KBM-7 (cell line): ENCODE data around the gene URB2.

Experiments used
- DNase-seq: peaks from one replicate; pipeline ENCODE4 v3.0.0-alpha.2; 2015
- in situ Hi-C: fragments of 300-500 bp; cut with MboI; formaldehyde crosslinking; loops from 2 replicates; pipeline ENCODE4 v1.14.3; 2020; ENCODE audit warnings: low sequenced_read_pairs, low pct_unique_long_range_greater_than_20kb, mixed read lengths

URB2 gene

DNA sequence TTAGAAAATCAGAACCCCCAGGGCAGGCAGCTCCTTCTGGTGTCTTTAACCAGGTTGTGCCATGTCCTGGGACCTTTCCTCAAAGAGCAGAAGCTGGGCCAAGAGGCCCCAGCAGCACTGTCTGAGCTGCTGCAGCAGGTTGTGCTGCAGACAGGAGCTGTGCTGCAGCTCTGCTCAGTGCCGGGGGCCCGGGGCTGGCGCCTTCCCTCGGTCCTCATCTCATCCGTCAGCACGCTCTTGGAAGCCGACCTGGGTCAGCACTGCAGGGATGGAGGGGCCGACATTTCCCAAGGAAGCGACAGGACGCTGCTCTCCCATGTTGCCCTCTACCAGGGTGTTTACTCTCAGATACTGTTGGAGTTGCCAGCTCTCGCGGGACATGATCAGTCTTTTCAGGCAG, 11.7 kb downstream of the URB2 start:
- no peak for DNase-seq
- in situ Hi-C loops, result no loop called here

DNA sequence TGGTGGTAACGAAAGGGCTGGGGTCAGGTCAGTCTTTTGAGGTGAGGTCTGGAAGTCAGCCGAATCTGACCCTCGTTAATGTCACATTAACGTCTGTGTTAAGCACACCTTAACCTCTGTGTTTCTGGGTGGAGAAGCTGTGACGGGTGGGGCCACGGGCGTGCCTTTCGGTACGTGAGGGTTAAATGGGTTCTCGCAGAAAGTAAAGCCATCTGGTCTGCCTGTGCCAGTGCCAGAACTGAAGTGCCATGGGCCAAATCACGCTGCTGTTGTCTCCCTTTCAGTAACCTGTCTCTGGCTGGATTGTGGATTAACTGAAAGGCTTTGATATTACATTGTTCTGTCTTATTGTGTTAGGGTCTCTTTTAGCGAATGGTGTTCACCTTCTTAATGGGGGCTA, 14.4 kb downstream of the URB2 start:
- in situ Hi-C loops, result no loop called here
- no peak for DNase-seq

DNA sequence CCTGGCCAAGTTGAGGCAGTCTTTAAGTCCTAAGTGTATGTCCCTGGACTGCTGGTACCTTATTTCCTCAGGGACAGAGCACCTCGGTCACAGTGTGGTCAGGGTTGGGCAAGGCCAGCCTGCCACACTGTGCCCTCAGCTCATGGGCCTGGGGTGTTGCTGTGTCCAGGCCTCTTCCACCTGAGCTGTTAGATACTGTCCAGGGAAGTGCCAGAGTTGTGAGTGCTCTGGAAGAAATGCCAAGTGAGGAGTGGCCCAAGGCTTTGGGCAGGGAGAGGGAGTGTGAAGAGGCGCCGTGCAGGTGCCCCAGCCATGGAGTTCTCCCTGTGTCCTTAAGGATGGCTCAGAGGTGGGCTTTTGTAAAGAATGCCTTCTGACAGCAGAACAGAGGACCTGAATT, 15.3 kb downstream of the URB2 start:
- no peak for DNase-seq
- in situ Hi-C loops, result no loop called here

DNA sequence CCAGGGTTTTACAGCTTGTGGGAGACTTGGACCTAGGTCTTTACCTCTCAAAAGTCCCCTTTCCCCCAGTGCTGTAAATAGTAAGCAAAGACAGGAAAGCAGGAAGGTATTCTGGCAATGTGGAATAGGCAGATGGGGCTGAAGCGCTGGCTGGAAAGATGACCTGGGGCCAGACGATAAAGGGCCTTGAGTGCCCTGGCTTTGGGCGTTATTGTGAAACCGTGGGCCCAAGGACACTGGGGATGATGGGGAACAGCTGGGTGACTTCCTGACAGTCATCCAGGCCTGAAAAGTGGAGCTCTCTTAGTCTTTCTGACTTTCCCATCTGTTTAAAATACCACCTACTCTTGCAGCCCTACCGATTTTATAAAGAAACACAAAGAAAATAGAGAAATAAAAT, 16.3 kb downstream of the URB2 start:
- in situ Hi-C loops, result no loop called here
- no peak for DNase-seq

DNA sequence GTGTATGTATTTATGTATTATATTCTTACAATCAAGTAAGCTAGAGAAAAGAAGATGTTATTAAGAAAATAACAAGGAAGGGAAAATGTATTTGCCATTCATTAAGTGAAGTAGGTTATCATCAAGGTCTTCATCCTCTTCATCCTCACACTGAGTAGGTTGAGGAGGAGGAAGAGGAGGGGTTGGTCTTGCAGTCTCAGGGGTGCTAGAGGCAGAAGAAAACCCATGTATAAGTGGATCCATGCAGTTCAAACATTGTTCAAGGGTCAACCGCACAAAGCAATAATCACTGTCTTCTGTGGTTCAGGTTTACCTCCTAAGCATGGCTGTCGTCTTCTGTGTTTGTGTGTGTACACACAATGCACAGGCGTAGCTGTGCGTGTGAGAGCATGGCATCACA, 16.9 kb downstream of the URB2 start:
- DNase-seq, result no peak
- in situ Hi-C loops, result no loop called here

DNA sequence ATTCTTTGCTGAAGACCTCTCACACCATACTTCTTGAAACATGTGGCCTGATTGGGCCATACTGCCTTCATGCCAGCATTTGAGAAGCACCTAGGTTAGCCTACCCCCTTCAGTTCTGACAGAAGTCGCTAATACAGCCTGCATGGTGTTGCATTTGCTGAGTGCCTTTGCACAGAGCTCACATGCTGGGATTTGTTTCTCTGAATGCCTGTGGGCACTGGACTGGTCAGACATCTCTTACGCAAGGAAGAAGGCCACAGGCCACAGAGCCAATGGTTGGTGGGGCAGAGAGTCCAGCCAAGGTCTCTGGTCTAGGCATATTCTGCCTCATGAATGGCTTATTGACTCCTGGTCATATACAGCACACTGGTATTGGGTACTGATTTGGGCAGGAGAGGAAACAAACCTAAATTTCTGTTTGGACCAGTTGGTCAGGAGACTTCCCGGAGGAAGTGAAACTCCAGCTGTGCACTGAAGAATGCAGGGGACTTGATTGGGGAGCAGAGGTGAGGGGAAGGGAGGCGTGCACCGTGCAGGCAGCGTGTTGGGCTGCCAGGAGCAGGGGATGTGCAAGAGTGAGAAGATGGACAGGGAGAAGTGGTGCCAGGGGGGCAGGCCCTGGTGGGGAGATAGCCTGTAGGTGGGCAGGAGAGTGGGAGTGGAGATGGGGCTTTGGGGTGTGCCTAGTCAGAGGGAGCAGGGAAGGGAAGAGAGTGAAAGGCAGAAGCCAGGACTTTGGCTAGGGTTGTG, 18.1 kb downstream of the URB2 start:
- in situ Hi-C loops, result no loop called here
- no peak for DNase-seq

DNA sequence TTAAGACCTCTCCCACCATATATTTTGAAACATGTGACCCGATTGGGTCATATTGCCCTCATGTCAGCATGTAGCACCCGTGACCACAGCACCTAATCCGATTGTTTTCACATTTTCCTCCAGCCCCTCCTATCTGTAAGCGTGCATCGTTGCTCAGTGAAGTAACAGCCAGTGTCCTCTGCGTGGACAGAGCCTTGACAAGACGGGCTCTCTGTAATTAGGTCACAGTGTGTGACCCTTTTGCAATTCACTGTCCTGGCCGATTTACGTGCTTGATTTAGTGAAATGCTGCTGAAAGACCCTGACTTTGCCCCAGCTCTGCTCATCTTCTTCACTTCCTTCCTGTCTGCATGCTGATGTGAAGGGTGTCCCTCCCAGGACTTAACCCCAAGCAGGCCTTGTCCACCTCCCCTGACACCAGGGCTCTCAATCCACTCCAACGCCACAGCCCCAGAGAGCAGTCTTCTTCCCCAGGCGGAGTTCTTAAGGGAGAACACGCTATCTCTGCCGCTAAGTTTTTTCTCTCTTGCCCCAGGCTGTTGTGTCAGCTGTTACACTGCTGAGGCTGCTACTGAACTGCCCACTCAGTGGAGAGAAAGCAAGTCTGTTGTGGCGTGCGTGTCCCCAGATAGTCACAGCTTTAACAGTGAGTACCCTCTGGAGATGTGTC, 19.4 kb downstream of the URB2 start:
- no peak for DNase-seq
- in situ Hi-C loops, result no loop called here

DNA sequence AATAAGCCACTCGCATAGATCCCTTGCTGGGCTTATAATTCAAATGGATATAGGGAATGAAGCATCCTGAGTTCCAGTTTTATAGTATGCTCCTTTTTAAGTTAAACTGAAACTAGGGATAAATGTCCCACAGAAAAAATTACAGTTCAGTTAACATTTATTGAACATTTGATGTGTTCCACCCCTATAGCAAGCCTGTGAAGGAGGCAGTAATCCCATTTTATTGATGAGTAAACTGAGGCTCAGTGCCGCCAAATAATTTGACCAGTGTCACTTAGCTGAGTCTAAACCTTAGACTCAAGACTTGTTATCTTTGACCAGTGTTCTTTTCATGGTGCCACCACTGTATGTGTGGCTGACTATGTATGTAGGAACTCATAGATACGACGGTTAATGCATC, 22.4 kb downstream of the URB2 start:
- no peak for DNase-seq

DNA sequence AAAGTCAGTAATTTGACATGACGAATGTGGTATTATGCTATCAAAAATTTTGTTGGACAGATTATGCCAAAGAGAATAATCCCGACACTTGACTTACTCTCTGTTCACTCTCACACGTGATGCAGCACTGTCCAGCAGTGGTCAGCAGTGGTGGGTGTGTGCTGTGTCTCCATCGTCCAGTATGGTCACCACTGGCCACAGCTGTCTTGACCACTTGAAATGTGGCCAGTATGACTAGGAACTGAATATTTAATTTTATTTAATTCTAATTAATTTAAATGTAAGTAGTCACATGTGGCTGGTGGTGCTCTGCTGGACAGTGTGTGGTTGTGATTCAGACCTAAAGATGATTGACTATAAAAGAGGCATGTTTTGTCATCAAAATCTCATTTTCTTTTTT, 24.0 kb downstream of the URB2 start:
- in situ Hi-C loops, result loop anchor here (25.0 kb wide), 1 partner anchor 662 kb away; no protein-coding TSS in a partner anchor
- DNase-seq, result no peak

More for the DNA sequence above, 22.4 kb downstream of the URB2 start:
- in situ Hi-C loops, result no loop called here

DNA sequence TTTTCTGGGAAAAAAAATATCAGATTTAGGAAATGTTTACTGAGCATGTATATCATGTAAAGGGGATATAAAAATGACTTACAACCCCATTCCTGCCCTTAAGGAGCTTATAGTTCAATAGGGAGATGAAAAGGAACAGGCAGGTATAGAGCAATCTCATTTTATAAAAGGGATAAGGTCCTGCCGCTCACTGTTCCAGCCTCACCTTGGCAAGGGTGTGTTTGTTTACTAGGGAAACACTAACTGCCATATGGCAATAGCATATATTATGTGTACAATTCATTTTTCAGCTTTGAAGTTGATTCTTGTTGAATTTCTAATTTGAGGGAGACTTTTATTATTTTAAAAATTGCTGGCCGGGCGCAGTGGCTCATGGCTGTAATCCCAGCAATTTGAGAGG, 25.5 kb downstream of the URB2 start:
- no peak for DNase-seq
- in situ Hi-C loops, result loop anchor here (25.0 kb wide), 1 partner anchor 661 kb away; no protein-coding TSS in a partner anchor

DNA sequence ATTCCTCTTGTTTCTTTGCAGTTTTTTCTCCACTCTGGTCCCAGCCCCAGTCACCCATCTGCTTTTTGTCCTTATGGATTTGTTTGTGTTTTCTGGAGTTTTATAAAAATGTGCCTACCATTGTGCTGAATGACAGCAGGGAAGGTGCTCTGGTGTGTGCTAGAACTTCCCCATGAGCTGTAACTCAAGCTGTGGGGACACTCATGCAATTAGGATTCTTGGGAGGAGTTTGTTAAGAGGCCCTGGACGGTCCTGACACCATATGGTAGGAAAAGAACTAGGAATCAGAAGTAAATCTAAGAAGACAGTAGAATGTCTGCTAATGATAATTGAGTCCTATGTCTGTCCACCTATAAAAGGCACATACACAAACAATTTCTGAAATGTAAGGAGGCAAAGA, 27.4 kb downstream of the URB2 start:
- in situ Hi-C loops, result loop anchor here (25.0 kb wide), 1 partner anchor 659 kb away; no protein-coding TSS in a partner anchor
- no peak for DNase-seq

DNA sequence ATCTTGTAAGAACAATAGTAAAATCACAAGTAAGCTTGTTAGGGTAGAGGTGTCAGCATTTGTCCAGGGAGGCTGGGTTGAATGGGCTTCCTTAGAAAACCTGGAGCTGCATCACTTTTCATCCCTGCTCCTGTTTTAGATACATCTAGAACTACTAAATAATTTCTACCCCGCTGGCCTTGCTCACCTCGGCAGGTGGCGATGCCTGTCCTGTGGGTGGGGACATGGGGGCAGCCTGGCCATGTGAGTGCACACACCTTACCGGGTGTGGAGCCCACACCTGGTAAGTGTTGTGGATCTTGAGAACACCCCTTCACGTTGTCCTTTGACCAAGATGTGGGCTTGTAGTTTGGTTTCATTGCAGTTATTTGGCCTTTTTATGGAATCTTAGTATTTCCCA, 29.7 kb downstream of the URB2 start:
- no peak for DNase-seq
- in situ Hi-C loops, result loop anchor here (25.0 kb wide), 1 partner anchor 657 kb away; no protein-coding TSS in a partner anchor

DNA sequence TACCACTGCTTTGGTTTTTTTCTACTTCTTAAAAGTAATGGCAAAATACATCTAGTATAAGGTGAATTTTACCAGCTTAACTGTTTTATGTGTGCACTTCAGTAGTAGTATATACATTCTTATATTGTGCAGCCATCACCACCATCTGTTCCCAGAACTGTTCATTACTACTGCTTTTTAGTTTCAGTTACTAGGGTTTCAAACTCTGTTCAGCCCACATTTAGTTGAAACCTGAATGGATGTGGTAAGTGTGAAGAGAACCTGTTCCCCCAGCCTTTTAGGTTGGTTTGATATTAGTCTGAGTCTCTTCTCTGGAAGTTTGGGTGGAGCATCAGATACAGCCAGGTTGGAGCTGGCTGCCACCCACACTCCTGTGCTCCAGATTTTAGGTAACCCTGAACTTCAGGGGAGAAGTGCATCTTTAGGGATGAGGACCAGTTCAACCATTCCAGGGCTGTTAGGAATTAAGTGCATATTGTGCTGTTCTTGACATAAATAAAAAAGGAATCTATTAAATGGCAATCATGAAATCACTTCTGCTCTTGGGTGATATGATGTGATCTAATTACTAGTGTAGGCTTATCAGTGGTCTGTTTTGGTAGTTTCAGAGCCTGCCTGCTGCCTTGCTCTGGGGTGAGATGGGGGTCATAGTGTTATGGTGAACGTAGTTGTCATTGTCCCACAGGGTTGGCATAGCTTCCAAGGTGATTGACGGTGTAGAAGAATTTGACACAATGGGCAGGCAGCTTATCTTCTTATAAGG, 32.1 kb downstream of the URB2 start:
- no peak for DNase-seq
- in situ Hi-C loops, result loop anchor here (25.0 kb wide), 1 partner anchor 654 kb away; no protein-coding TSS in a partner anchor

DNA sequence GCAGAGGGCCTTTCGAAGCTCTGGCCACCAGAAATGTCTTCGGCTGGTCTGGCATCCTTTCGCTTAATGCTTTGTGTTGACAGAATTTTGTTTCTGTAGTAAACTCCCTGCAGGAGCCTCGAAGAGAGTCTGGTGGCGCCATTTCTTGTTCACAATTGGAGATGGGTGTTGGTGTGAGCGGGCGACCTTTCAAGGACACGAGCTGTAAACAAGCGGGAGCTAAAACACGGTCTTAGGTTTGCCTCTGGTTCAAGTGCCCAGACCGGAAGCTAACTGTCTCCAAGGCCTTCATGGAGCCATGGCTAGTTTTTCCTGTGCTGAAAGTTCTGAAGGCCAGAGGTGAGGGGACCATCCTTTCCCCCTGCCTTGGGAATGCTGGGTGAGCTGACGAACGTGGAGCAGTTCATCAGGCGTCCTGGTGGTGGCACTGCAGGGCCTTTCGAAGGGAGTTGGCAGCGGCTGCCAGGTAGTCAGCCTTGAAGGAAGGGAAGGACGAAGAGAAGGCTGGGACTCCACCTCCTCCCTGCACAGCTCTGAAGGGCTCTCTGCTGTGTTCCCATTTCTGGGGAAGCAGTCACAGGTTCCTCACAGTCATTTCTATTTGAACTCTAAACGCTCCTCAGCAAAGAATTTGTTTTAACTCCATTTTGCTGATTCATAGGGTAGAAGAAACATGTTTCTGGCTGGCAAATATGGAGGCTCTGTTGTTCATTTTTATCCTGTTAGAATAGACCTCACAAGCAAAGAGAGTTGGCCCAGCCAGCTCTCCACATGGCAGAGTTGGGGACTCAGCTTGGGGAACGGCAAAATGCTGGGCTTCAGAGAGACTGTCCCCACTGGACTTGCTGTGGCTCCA, 35.2 kb downstream of the URB2 start:
- in situ Hi-C loops, result loop anchor here (25.0 kb wide), 1 partner anchor 651 kb away; no protein-coding TSS in a partner anchor
- peak; percentile 81 for DNase-seq

DNA sequence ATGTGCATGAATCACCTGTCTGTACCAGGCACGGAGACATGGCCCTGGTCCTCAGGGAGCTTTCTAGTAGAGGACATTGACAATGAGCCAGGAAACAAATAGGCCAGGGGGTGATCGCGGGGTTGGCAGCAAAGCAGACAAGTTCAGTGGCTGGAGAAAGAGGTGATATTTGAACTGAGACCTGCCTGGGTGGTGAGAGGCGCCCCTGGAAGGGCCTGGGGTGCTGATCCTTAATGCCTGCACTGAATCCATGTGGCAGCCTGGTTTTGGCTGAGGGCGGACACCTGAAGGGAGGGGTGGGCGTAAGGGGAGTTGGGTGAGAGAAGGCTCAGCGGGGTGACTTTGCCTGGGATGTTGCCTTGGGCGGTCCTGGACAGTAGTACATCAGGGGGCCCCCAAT, 35.9 kb downstream of the URB2 start:
- no peak for DNase-seq
- in situ Hi-C loops, result loop anchor here (25.0 kb wide), 1 partner anchor 650 kb away; no protein-coding TSS in a partner anchor

DNA sequence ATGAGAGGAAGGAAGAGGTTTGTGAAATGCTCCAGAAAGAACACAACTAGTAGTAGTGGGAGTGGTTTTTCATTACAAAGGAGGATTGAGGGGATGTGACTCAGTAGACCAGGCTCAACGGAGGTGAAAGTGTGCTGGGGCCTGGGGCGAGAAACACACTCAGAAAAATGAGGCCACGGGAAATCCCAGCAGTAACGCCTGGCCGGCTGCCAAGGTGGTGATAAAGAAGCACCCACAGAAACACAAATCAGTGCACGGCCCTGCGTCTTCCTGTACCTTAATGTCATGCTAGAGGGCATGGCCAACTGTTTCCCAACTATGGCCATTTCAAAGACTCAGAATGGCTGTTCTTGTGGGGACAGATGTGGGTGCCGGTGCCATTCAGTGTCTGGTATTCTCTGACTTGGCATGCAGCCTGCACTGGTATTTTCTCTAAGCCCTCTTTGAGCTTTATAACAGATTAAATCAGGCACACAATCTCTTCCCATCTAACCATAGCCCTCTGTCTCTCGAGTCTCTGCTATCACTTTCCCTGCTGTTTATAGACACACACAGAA, 38.2 kb downstream of the URB2 start:
- in situ Hi-C loops, result loop anchor here (25.0 kb wide), 1 partner anchor 648 kb away; no protein-coding TSS in a partner anchor
- no peak for DNase-seq

DNA sequence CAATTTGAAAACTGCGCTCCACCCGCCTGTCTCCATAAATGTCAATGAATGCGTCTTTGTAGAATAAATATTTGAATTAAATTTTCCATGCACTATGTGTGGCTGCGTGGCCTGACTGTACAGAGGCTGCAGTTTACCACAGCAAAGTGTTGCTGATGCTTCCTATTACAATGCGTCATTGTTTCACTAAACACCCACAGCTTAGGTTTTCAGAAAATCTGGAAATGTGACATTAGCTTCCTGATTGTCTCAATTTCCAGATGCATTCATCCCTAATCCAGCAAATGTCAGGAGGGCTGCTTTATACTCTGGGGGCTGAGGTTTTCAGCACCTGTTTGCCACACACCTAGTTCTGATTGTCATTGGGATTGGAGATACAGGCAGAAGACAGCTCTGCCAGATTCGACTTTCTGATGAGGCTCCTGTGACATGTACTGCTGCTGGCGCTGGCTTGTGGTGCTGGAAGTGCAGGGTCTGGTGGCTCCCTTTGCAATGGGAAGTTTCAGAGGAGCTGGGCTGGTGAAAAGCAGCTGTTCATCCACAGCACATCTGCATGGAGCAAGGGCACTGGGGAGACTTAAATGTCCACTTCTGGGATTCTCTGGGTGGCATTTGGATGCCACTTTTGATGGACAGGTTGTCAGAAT, 40.0 kb downstream of the URB2 start:
- in situ Hi-C loops, result loop anchor here (25.0 kb wide), 1 partner anchor 646 kb away; no protein-coding TSS in a partner anchor
- DNase-seq, result no peak

DNA sequence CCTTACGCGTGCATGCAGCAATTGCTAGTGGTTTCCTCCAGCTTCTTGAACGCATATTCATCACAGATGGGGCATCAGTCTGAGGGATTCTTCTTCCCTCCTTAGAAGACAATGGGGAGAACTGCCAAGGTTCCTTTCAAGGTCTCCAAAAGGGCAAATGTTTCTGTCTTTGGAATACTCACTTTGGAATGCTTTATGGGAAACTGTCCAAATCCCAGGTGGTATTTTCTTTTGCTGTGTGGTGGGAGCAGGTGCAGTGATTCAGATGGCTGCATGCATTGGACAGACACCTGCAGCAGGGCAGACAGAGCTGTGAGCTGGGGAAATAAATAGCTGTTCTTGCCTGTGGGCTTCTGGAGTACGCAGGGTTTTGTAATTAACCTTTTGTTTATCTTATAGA, 40.5 kb downstream of the URB2 start:
- in situ Hi-C loops, result loop anchor here (25.0 kb wide), 1 partner anchor 646 kb away; no protein-coding TSS in a partner anchor
- no peak for DNase-seq
